ENCODE results near the gene VPS4A. TPM values are rescaled to one million over a fixed set of nuclear protein-coding genes. Genes with fewer than 3 reads are reported as not detected.

Gene VPS4A
- total and polyA plus RNA-seq, 10 of the 15 experiments (the other 5 are each of a cell fraction or from before 2014, with no cell fraction given) = 5.2 to 36.3 (median 21.4) TPM

DNA sequence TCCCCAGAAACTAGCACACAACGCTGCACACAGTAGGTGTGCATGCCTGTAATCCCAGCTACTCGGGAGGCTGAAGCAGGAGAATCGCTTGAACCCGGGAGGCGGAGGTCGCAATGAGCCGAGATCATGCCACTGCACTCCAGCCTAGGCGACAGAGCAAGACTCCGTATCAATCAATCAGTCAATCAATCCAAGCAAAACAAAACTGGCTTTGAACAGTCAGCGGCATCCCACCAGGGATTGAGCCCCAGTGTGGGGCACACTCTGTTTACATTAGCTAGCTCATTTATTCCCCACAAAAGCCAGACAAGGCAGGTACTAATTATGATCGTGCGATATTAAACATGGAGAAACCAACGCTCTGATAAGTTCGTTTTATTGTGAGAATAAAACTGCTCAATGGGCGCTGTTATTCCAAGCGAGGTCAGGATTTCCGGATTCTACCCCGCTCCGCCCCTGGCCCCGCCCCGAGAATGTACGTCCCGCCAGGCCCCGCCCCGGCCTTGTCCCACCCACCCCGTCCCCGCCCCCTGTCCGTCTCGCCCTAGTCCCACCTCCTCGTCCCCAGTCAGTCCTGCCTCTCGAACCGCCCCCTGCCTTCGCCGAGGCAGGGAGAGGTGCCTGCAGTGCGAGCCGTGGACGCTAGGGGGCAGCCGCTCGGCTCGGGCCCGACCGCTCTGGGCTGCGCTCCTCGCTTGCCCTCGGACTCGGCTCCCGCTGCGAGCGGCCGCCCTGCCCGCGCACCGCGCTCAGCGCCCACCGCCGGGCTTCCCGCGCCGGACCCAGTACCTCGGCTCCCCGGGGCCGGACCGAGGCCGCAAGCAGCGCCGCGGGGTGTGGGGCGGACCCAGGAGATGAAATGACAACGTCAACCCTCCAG, at the start of gene VPS4A (continued):
- TF ChIP-seq POLR2AphosphoS2 (IDR thresholded peaks at IDR 0.05; ENCODE audit: low read depth, low read length) (no peak), BACH1 (IDR thresholded peaks at IDR 0.05; ENCODE audit: borderline replicate concordance) (peak; percentile 91), POLR2A (IDR thresholded peaks at IDR 0.05; ENCODE audit: low read depth, low read length) (peak; percentile 88), NR2C2 (IDR thresholded peaks at IDR 0.05; ENCODE audit: borderline replicate concordance, control insufficient read depth, insufficient read length, low read depth) (no peak), MTA2 (IDR thresholded peaks at IDR 0.05; ENCODE audit: low read depth) (peak; percentile 9; the same call in 1 of the 2 replicates), SMARCA5 (IDR thresholded peaks at IDR 0.05) (peak; percentile 99), RAD51 (IDR thresholded peaks at IDR 0.05) (no peak), PBX3 (IDR thresholded peaks at IDR 0.05; ENCODE audit: insufficient replicate concordance, low read depth, low read length) (peak; percentile 83), ZNF622 (IDR thresholded peaks at IDR 0.05) (no peak), ZNF384 (IDR thresholded peaks at IDR 0.05; ENCODE audit: borderline replicate concordance, low read depth, low read length) (no peak), DPF2 (IDR thresholded peaks at IDR 0.05) (peak; percentile 85; the same call in 1 of the 2 replicates), ZNF24 (IDR thresholded peaks at IDR 0.05) (peak; percentile 62), TCF12 (IDR thresholded peaks at IDR 0.05; ENCODE audit: low read depth, low read length) (0 out of 2 replicates have a peak, but pooled peaks have one; percentile 8), MYB (IDR thresholded peaks at IDR 0.05; ENCODE audit: borderline replicate concordance, low read depth, low read length) (no peak), RCOR1 (conservative IDR thresholded peaks at IDR 0.05; ENCODE audit: low read depth, low read length) (no peak), RELA (IDR thresholded peaks at IDR 0.05; ENCODE audit: borderline replicate concordance, partially characterized antibody) (peak; percentile 49), ZNF207 (IDR thresholded peaks at IDR 0.05; ENCODE audit: borderline replicate concordance) (peak; percentile 93), KAT2A (conservative IDR thresholded peaks at IDR 0.05; ENCODE audit: control insufficient read depth, low read depth, low read length) (no peak), SMAD1 (IDR thresholded peaks at IDR 0.05; ENCODE audit: low read depth, partially characterized antibody) (no peak), TBL1XR1 (IDR thresholded peaks at IDR 0.05; ENCODE audit: low read depth, low read length) (0 out of 2 replicates have a peak, but pooled peaks have one; percentile 25), POLR2AphosphoS5 (IDR thresholded peaks at IDR 0.05; ENCODE audit: low read length) (peak; percentile 70), SIN3A (IDR thresholded peaks at IDR 0.05; ENCODE audit: low read depth, low read length) (no peak), IRF5 (IDR thresholded peaks at IDR 0.05; ENCODE audit: borderline replicate concordance) (no peak), SMC3 (IDR thresholded peaks at IDR 0.05; ENCODE audit: borderline replicate concordance, low read length) (peak; percentile 13; the same call in 1 of the 2 replicates)

Data from GM12878 (cell line).